ENCODE results near the gene PVALEF.

Gene PVALEF

GRCh38 chr17:81164371-81165245 is 699 bp upstream of the PVALEF start:
- TF ChIP-seq, protein P1, sequence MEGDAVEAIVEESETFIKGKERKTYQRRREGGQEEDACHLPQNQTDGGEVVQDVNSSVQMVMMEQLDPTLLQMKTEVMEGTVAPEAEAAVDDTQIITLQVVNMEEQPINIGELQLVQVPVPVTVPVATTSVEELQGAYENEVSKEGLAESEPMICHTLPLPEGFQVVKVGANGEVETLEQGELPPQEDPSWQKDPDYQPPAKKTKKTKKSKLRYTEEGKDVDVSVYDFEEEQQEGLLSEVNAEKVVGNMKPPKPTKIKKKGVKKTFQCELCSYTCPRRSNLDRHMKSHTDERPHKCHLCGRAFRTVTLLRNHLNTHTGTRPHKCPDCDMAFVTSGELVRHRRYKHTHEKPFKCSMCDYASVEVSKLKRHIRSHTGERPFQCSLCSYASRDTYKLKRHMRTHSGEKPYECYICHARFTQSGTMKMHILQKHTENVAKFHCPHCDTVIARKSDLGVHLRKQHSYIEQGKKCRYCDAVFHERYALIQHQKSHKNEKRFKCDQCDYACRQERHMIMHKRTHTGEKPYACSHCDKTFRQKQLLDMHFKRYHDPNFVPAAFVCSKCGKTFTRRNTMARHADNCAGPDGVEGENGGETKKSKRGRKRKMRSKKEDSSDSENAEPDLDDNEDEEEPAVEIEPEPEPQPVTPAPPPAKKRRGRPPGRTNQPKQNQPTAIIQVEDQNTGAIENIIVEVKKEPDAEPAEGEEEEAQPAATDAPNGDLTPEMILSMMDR (IDR thresholded peaks at IDR 0.05) = no peak
- Histone ChIP-seq H3K27ac (peak overlapping the region in 1 of 2 donors; percentile 67), H3K4me3 (peak overlapping the region; percentile 80)
- no peak for DNase-seq (ENCODE audit: low spot score)

GRCh38 chr17:81166033-81166492 is 756 bp downstream of the PVALEF start, which contains the start of gene AATK:
Gene AATK (minus strand): TSS chr17:81166221. CDS start chr17:81165992, 229 bp downstream.
- Histone ChIP-seq H3K4me3 (peak within 1 kb of the TSS; percentile 80), H3K27ac (peak within 1 kb of the TSS in 1 of 2 donors; percentile 67)
- TF ChIP-seq, protein P1 (IDR thresholded peaks at IDR 0.05) = no peak
- no peak for DNase-seq (ENCODE audit: low spot score)

- TF ChIP-seq, protein P1 (IDR thresholded peaks at IDR 0.05) = no peak
- DNase-seq (ENCODE audit: low spot score) = no peak
- no peak overlapping the region for H3K4me3 ChIP-seq
- no peak overlapping the region for H3K27ac ChIP-seq
Measured at GRCh38 chr17:81167194-81167524, 1.9 kb downstream of the PVALEF start.

- DNase-seq (ENCODE audit: low spot score) = no peak
- TF ChIP-seq, protein P1 (IDR thresholded peaks at IDR 0.05) = no peak
- Histone ChIP-seq H3K27ac (no peak overlapping the region), H3K4me3 (no peak overlapping the region)
Measured at GRCh38 chr17:81167638-81168037, 2.3 kb downstream of the PVALEF start.

- no peak for DNase-seq (ENCODE audit: low spot score)
- Histone ChIP-seq H3K27ac (no peak overlapping the region), H3K4me3 (no peak overlapping the region)
- TF ChIP-seq, protein P1 (IDR thresholded peaks at IDR 0.05) = no peak
Measured at GRCh38 chr17:81169870-81170309, 4.6 kb downstream of the PVALEF start.

DNA sequence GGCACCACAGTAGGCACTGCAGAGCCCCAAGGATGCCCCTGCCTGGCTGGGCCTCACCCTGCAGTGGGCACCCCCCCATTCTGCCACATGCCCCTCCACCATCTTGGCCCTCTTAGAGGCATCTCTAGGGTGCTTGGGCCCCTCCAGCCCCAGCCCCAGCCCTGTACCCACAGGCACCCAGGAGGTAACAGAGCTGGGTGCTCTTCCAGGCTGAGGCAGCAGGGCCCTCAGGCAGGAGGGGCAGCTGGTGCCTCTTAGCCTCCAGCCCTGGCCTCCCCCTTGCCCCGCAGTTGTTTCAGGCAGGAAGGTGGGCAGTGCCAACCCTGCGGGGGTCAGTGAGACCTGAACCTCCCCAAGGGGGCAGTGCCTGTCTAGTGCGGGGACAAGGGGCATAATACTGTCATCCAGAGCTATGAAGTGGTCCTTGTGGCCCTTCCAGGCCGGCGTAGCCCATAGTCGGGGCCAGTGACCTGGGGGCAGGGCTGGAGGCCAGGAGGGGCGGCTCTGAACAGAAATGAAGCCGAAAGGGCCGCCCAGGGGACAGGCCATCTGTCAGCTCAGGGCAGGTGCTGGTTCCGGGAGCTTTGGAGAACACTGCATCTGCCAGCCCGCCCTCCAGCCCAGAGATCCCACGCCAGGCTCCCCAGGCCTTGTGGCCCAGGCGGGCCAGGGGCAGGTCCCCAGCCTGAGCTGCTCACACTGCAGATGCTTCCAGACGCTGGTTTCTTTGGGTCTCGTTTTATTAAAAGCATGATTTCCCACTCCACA is 5.6 kb downstream of the PVALEF start:
- H3K27ac ChIP-seq = no peak overlapping the region
- no peak for DNase-seq (ENCODE audit: low spot score)
- H3K4me3 ChIP-seq = no peak overlapping the region
- TF ChIP-seq, protein P1 (IDR thresholded peaks at IDR 0.05) = no peak
